Lower leg skin (tissue), 3 donors: Measurements from ENCODE around the gene ZER1.

Source experiments
- POLR2A ChIP-seq, 2 donors: fragments of 450-650 bp; IDR thresholded peaks; one replicate each; pipeline ENCODE4 v1.6.1; 2016 to 2017; ENCODE audit warnings: antibody characterized with exemption in 2 of 2, mild to moderate bottlenecking in 1 of 2, moderate library complexity in 1 of 2
- TF ChIP-seq, protein P1 (sequence below), 3 donors: fragments of 450-650 bp; IDR thresholded peaks; one replicate each; pipeline ENCODE4 v1.5.1; 2016; ENCODE audit warnings: antibody characterized with exemption in 3 of 3, mild to moderate bottlenecking in 3 of 3, moderate library complexity in 2 of 3

DNA sequence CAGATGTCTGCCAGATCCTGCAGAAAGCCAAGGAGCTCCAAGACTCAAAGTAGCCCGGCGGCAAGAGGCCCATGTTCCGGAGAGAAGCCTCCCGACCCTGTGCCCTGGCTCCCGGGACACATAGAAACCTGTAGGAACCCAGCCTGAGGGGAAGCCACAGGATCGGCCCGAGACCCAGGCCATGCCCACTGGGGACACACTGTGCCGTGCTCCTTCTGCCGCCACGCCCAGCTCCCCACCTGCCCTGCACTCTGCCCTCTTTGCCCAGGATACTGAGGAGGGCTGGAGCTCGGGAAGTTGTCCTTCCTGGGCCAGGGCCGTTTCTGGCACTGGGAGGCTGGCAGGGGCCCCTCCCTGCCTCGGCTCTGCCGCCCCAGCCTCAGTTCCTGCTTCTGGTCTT, 36.1 kb upstream of the ZER1 start:
- TF ChIP-seq, protein P1, sequence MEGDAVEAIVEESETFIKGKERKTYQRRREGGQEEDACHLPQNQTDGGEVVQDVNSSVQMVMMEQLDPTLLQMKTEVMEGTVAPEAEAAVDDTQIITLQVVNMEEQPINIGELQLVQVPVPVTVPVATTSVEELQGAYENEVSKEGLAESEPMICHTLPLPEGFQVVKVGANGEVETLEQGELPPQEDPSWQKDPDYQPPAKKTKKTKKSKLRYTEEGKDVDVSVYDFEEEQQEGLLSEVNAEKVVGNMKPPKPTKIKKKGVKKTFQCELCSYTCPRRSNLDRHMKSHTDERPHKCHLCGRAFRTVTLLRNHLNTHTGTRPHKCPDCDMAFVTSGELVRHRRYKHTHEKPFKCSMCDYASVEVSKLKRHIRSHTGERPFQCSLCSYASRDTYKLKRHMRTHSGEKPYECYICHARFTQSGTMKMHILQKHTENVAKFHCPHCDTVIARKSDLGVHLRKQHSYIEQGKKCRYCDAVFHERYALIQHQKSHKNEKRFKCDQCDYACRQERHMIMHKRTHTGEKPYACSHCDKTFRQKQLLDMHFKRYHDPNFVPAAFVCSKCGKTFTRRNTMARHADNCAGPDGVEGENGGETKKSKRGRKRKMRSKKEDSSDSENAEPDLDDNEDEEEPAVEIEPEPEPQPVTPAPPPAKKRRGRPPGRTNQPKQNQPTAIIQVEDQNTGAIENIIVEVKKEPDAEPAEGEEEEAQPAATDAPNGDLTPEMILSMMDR (IDR thresholded peaks at IDR 0.05) = no peak
- TF ChIP-seq POLR2A (IDR thresholded peaks at IDR 0.05) = no peak
